ENCODE results near the gene DNAJB12.
"Not testable (repeated sequence)": the region's sequence is repeated elsewhere in the genome, so short reads cannot be mapped to it uniquely, and the experiment has no call there.

DNAJB12 gene

DNA sequence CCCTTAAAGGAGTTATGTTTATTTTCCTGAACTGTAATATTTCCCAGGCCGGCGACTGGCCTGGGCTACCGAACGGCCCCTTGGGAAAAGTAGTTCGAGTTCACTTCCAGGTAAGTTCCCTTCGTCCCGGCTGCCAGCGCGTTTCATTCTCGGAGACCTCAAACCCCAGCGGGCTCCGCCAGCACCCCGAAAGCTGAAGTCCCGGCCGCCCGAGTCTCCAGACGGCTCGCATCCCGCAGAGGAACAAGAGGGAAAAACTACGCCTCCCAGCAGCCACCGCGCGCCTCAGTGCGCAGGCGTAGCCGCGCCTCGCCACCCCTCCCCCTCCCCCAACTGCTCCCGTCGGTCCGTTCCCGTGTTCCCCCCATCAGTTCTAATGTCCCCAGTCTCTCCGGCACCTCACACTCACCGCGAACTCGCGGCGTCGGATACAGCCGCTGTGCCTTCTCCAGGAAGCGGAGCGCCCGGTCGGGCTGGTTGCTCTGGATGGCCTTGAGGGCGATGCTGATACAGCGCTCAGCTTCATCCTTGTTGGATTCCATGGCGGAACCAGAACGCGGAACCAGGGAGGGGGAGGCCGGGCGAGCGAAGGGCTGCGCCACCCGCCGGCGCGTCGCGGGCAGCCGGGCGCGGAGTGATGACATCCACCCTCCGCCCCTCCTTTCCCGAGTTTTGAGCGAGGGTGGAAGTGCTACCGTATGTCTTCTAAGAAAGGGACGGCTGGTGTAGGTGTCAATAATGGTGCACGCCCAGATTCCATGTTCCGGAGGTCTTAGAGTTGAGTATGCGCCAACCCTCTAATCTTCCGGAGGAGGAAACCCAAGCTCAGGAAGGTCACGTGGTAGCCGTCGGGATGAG lies at the start of gene DNAJB12:
Gene DNAJB12, minus strand, starts transcription at position 564 of the 858 bp plus-strand sequence. Its CDS starts 22 bp downstream, at position 542.
- DNase-seq (ENCODE audit: low spot score) = peak; percentile 96

DNA sequence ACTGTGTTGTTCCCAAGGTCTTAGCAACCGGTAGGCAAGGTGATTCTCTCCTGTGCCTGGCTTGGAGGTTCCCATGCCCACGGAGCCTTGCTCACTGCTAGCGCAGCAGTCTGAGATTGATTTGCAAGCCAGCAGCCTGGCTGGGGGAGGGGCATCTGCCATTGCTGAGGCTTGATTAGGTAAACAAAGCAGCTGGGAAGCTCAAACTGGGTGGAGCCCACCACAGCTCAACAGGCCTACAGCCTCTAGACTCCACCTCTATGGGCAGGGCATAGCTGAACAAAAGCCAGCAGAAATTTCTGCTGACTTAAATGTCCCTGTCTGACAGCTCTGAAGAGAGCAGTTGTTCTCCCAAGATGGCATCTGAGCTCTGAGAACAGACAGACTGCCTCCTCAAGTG lies 40.9 kb upstream of the DNAJB12 start:
- not testable (repeated sequence) for DNase-seq (ENCODE audit: low spot score)

DNA sequence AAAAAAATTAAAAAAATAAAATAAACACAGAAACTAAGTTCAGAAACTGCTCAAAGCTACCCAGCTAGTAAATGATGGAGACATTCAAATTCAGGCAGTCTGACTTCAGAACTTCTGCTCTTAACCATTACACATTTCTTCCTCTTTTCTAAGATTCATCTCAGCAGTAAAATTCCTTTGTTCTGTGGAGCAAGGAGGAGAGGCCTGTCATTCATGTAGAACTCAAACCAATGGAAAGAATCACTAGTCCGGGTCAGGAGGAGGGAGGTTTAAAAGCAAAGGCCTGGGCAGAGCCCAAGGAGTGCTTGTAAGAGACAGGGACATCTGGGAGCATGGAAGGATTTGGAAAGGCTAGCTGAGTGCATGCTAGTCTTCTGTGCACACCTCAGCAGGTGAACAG lies 37.9 kb upstream of the DNAJB12 start:
- no peak for DNase-seq (ENCODE audit: low spot score)

DNA sequence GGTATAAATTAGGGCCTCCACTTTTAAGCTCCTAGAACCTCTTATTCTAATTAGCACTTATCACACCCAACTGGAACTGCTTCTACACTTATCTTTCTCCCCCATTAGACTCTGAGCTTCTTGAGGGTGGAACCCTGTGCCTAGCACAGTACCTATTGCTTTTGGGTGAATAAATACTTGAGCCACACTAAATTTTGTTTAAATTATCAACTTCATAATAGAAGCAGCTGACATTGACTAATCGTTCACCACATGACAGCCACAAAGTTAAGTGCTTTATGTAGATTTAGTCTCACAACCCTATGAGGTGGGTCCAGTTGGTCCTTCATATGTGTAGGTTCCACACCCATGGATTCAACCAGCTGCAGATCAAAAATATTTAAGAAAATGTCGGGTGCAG lies 36.0 kb upstream of the DNAJB12 start:
- DNase-seq (ENCODE audit: low spot score) = no peak

DNA sequence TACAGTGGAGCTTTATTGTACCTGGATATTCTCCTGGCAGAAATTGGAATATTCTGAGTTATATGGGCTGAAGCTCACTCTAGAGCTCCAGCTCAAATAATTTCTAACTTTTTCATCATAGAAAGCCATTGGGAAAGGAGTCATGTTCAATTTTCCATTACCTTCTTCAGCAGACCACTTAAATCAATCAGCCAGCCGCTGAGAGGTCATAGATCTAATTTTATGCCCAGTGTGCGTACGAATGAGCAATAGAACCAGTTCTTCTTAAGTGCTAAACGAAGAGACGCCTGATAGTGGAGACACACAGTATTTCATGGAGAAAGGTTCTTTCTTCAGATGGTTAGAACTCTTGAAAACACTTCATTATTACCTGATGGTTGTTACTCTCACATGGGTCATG lies 35.0 kb upstream of the DNAJB12 start:
- DNase-seq (ENCODE audit: low spot score) = no peak

DNA sequence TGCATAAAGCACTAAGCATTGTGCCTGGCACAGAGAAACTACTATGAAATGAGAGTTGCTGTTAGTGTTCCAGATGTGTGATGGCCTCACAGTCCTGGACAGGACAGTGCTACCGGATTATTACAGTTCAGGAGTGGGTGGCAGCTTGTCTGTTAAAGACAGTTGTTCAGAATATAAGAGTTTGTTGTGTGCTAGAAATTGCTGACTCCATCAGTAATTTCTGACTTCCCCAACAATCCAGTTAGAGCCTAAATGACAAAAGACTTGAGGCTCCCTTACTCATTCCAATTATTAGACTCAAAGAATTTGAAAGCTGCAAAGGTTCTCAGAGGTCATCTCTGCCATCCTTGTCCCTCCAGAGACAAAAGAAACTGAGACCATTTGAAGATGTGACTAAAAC lies 34.3 kb upstream of the DNAJB12 start:
- no peak for DNase-seq (ENCODE audit: low spot score)

DNA sequence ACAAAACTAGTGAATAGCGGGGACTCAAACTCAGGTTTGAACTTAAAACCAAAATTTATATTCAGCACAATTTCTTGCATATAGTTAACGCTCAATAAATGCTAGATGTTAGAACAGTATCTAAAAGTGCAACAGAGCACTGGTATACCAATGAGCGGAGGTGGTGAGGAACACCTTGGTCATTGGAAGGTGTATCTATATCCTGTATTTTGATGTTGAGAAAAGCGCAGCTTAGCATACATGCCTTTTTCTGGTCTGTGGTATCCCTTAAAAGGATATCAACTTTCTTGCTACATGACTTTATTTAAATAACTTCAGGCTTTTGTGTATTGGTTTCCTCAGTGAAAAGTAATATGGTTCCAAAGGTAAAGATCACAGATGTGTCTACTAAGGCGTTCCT lies 33.3 kb upstream of the DNAJB12 start:
- DNase-seq (ENCODE audit: low spot score) = no peak

DNA sequence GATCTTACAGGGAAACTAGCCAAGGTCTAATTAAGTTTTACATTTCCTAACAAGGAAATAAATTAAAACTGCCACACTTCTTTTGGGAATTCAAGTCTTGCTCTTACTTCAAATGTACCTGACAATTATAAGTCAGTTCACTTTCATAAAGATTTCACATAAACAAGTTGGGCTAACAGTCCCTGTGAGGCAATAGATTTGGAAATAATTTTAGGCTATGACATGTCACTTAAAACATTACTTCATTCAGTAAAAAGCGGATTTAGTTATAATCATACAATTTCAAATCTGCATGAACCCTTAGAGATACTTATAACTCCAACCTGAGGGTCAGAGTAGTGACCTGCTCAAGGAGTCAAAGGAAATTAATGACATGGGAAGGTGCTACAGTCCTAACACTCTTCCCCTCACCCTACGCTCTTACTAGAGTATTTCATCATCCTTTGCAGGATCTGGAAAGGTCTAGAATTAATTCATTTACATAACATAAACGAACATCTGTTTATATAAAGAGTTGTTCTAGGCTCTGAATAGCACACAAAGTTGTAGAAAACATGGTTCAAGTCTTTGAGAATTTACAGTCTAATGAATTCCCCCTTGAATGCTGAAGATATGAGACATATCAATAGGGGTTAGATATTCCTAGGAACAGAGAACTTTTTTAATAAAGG lies 32.3 kb upstream of the DNAJB12 start:
- DNase-seq (ENCODE audit: low spot score) = no peak

DNA sequence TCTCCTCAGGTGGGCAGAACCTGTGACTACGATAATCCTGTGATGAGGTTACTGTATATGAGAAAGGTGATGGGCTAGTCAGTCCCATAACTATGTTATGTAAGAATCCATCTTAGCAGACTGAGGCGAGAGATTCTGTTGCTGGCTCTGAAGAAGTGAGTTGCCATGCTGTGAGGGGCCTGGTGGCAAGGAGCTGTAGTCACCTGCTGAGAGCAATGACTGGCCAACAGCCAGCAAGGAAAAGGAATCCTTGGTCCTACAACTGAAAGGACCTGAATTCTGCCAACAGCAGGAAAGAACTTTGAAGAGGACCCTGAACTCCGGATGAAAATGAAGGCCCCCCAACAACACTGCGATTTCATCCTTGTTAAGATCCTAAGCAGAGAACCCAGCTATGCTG lies 31.0 kb upstream of the DNAJB12 start:
- DNase-seq (ENCODE audit: low spot score) = no peak

DNA sequence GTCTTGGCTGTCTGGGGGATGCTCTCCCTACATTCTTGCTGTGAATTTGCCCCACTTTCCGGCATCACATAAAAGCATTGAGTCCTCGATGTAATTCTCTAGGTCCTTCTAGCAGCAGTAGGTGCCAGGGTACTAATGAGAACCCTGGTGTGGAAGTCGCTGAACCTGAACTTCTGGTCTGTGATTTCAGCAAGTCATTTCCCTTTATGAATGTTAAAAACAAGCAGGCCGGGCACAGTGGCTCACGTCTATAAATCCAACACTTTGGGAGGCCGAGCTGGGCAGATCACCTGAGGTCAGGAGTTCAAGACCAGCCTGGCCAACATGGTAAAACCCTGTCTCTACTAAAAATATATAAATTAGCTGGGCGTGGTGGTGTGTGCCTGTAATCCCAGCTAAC lies 30.3 kb upstream of the DNAJB12 start:
- DNase-seq (ENCODE audit: low spot score) = not testable (repeated sequence)

DNA sequence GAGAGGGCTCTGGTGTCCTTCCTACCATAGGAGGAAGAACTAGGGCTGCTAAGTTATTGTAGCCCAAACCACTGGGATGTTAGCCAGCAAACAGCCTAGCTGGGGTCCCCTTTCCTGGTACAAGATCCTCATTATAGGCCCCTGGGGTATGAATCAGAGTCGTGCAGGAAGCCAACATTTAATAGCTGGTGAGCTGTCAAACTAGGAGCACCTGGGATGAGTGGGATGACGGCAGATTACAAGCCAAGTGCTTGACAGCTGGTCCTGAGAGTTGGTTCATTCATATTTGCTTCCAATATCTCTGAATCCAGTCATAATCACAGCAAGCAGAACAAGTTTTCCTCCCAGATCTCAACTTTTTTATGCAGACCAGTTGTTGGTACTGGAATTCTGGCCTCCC lies 25.1 kb upstream of the DNAJB12 start:
- DNase-seq (ENCODE audit: low spot score) = no peak

DNA sequence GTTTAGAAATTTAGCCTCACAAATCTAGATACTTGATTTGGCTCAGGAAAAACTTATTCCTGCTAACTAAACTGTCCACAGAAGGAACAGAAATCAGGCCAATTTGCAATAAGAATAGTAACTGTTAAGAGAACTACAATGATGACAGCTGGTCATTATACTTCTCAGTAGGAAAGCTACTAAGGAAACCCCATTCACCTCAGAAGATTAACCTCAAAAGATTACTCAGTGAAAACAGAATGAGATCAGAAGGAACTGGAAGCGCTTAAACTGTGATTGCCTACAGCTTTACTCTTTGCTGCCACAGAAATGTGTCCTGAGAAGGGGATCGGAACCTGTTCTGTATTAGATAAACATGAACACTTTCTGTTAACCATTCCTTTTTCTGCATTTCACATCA lies 24.3 kb upstream of the DNAJB12 start:
- no peak for DNase-seq (ENCODE audit: low spot score)

DNA sequence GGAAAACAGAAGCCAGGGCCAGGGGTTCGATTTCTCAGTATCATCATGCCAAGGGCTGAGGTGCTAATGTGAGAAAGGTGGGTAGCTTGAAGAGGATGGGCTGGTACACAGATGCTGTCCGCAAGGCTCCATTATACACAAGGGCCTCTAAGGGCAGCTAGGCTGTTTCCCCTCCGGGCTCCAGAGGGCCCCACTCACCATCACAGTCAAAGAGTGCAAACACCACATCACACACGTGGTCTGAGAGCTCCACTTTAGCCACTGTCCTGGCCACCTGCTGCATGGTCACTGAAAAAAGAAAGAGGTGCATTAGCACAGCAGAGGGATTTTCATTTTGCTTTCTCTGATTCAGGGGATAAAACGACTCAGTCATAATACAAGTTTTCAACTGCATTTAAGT lies 20.9 kb upstream of the DNAJB12 start:
- no peak for DNase-seq (ENCODE audit: low spot score)

DNA sequence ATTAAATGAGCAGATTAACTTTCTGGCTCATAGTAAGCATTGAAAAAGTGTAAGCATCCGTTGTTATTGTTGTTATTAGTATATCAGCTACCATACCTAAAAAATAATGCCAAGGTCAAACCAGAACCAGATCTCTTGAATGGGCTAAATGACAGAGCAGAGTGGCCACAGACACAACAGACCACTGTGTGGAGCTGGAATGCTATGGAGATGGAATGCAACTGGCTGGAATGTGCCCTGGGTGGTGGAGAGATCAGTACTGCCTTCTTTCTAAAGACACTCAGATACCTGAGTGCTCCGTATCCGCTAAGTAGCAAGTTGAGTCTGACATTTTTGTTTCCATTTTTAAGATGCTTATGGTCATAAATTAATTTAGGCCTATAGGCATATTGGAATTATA lies 20.5 kb upstream of the DNAJB12 start:
- peak; percentile 44 for DNase-seq (ENCODE audit: low spot score)

DNA sequence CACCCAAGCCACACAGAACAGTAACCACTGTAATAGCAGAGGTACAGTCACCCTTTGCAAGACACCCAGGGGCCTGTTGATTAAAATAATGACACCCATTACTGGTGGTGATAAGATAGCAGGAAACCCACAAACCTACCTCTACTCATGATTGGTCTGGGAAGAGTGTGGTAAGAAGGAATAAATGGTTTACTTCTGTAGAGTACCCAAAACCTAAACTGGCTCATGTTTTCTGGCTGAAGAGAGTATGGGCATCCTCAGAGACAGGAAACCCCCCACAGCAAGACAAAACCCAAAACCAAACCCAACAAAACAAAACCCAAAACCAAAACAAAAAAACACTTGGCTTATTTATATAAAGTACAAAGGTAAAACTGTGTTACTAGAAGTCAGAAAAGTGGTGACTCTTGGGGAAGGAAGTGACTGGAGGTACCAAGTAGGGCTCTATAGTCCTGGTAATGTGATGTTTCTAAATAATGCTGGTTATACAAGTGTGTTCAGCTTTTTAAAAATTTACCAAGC lies 15.5 kb upstream of the DNAJB12 start:
- DNase-seq (ENCODE audit: low spot score) = no peak

DNA sequence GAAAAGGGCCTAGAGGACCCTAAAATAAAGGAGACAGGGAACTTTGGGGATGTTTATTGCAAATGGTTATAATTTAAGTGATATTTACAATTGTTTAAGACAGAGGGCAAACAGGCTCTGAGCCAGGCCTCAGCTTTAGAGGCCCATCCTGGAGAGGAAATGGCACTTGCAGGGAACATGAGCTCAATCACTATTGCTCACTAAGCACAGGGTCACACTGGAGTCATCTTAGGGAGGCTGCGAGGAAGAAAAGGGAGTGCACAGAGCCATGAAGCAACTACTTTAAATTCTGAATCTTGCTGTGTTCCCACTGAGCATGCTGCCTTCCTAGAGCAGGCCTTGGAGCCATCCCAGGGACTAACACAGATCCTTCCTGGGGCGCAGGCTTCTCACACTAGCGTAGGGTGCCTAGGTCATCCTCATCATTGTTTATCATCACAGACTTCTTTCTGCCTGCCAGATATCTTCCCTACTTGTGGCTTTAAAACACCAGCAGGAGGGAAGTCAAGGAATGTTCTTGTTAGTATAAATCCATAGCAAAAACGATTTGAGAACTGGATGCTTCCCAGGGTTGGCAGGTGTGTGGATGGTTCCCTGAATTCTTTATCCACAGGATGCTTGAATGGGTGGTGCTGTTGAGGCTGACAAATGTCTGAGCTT lies 12.7 kb upstream of the DNAJB12 start:
- no peak for DNase-seq (ENCODE audit: low spot score)

DNA sequence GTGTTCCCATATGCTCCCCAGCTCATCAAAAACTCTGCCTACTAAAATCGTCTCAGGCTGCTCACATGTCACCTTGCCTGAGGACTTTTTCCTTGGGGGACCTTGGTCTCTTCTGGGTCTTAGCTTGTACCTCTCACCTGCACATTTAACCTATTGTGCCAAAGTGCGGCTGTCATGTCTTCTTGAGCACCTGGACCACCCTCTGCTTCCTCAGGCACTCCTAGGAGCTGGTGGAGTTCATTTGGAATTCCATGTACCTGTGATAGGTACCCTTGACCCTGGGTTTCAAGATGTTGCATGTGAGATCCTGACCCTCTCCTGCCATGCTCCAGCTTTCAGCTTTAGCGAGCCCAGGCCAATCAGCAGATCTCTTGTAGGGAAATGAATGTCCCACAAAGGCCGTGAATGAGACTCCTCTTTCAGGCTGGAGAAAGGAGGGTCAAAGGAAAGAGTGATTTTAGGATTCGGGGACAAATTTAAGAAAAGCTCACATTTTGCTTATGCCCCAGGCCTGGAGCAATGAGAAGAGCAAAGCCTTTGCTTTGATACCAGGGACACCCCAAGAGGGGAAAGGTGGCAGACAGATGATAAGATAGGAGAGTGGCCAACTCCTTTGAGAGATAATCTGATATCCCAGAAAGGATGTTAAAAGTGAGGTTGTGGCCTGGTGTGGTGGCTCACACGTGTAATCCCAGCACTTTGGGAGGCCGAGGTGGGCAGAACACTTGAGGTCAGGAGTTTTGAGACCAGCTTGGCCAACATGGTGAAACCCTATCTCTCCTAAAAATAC lies 10.6 kb upstream of the DNAJB12 start:
- no peak for DNase-seq (ENCODE audit: low spot score)

DNA sequence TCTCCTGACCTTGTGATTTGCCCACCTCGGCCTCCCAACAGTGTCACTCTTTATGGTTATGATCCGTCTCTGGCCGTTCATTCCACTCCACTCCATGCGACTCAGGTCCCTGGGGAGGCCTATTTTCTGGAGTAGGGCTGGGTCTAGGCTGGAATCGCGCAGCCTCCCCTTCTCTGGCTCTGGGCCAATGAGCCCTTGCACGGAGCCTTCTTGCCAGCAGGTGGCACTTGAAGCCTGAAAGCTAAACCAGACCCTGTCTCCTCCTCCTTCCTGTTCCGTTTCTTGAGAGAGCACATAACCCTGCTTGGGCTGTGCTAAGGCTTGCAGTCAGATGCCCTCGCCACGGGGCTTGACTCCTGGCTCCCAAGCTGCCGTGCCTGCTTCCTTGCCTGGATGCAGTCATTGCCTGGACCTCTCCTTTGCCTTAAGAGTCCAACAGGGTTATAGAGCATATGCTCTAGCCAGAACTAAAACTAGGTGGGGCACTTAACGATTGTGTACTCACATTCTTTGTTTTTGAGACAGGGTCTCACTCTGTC lies 9.6 kb upstream of the DNAJB12 start:
- DNase-seq (ENCODE audit: low spot score) = peak; percentile 91

DNA sequence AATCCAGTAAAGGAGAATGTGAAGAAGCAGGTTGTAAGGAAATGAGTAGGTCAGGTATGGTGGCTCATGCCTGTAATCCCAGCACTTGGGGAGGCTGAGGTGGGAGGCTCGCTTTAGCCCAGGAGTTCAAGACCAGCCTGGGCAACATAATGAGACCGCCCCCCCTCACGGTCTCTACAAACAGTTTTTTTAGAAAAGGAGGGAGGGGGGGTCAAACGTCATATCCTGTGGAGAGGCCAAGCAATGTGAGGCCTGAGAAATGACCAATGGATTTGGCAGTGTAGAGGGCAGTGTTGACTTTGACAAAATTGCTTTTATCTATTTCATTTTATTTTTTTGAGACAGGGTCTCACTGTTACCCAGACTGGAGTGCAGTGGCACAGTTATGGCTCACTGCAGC lies 2.3 kb upstream of the DNAJB12 start:
- no peak for DNase-seq (ENCODE audit: low spot score)

DNA sequence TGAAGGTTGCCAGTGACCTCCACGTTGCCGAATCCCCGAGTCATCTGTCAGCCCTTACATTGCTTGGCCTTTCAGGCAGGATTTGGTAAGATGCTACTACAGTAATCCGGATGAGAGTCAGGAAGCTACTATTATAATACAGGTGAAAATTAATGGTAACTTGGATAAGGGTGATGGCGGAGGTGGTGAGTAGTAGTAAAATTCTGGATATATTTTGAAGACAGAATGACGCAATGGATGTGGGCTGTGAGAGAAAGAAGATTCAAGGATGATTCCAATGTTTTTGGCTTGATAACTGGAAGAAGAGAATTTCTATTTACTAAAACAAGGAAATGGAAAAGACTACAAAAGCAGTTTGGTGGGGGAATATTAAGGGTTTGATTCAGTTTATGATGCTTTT lies 1.4 kb upstream of the DNAJB12 start:
- no peak for DNase-seq (ENCODE audit: low spot score)

DNA sequence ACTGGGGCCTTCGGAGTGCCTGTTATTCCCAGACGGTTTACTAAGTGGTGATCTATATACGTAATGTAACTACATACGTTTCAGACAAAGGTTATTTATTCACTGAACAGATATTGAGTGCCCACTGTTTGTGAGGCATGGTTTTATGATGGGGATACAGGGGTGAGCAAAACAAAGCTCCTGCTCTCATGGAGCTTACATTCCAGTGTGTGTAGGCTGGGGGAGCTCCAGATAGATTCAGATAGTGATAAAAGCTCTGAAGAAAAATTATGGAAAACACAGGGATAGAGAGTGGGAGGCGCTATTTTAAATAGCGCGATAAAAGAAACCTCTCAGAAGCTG lies 466 bp upstream of the DNAJB12 start:
- no peak for DNase-seq (ENCODE audit: low spot score)

DNA sequence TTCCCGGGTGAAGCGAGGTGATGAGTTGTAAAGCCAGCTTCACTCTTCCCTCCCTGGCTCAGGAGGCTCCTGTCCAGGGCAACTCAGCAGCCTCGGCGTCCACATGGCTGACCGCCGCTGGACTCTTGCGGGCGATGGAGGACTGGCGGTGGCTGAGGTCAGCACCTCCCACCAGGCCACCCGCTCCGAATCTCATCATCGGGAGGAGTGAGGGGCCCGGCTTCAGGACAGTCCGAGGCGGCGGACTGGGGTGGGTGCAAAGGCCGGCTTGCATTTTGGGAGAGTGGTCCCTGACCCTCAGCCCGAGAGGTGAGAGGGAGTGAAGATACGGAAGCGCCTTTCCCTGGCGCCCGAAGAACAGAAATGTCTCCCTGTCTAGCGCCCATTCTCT lies 759 bp downstream of the DNAJB12 start:
- DNase-seq (ENCODE audit: low spot score) = peak; percentile 62
